DOHH2 (cell line): ENCODE results near the gene RAMP2.
"Not testable (repeated sequence)": the region's sequence is repeated elsewhere in the genome, so short reads cannot be mapped to it uniquely, and the experiment has no call there.

Source experiments
- CTCF ChIP-seq: fragments of 200-600 bp; sonication (generic); IDR thresholded peaks from one replicate; pipeline ENCODE4 v1.5.1; 2014; ENCODE audit warnings: antibody characterized with exemption, mild to moderate bottlenecking, low read depth, low read length; ENCODE audit not compliant: poor library complexity, severe bottlenecking
- EZH2phosphoT487 ChIP-seq: fragments of 200-600 bp; sonication (generic); IDR thresholded peaks from 2 replicates; pipeline ENCODE4 v1.6.1; 2017; ENCODE audit warnings: borderline replicate concordance, mild to moderate bottlenecking, antibody characterized with exemption, low read length, moderate library complexity, mixed read lengths

GRCh38 chr17:42768006-42768405, 7.0 kb downstream of the RAMP2 start:
- not testable (repeated sequence) for TF ChIP-seq CTCF, EZH2phosphoT487
